Loucy (cell line): ENCODE results near the gene MYL11.

Experiments
- EZH2phosphoT487 ChIP-seq: fragments of 200-600 bp; IDR thresholded peaks from 2 replicates; pipeline ENCODE4 v1.6.1; 2018; ENCODE audit warnings: antibody characterized with exemption, mild to moderate bottlenecking, moderate library complexity, borderline replicate concordance
- TF ChIP-seq, protein P1 (sequence below): fragments of 200-600 bp; sonication (generic); conservative IDR thresholded peaks from 2 replicates; pipeline ENCODE4 v1.5.1; 2014; ENCODE audit warnings: mild to moderate bottlenecking, antibody characterized with exemption, low read length

DNA sequence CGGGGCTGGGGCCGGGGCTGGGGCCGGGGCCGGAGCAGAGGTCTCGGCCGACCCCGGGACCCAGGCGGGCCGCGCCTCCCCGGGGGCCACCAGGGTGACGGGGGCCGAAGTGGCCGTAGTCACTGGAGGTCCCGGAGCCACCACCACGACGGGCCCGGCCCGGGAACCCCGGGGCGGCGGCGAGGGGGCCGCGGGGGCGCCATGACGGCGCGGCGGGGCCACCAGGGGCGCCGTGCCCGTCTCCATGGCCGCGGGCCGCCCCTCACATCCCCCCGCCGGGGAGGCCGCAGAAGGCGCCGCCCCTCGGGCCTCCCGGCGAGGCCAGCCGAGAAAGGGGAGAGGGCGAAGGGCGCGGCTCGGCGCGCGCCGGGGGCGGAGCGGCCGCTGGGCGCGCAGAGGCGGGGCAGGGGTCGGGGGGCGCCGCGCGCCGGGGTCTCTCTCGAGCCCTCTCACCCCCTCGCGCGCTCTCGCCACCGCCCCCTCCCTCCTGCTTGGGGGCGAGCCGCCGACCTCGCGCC is 4.6 kb upstream of the MYL11 start:
- TF ChIP-seq EZH2phosphoT487, result no peak
- TF ChIP-seq, protein P1, sequence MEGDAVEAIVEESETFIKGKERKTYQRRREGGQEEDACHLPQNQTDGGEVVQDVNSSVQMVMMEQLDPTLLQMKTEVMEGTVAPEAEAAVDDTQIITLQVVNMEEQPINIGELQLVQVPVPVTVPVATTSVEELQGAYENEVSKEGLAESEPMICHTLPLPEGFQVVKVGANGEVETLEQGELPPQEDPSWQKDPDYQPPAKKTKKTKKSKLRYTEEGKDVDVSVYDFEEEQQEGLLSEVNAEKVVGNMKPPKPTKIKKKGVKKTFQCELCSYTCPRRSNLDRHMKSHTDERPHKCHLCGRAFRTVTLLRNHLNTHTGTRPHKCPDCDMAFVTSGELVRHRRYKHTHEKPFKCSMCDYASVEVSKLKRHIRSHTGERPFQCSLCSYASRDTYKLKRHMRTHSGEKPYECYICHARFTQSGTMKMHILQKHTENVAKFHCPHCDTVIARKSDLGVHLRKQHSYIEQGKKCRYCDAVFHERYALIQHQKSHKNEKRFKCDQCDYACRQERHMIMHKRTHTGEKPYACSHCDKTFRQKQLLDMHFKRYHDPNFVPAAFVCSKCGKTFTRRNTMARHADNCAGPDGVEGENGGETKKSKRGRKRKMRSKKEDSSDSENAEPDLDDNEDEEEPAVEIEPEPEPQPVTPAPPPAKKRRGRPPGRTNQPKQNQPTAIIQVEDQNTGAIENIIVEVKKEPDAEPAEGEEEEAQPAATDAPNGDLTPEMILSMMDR, result no peak; the same call in 1 of the 2 replicates
